Activated CD8-positive, alpha-beta T cell treated with anti-CD3 and anti-CD28 coated beads, Interleukin-2, amount 10 ng/mL, durations not matched to agents 7 days and 5 days (primary cell): Measurements from ENCODE around the gene ZEB1. TPM values are rescaled to one million over a fixed set of nuclear protein-coding genes. Genes with fewer than 3 reads are reported as not detected.
A peak's percentile ranks its signal among the peaks of the same experiment; 100 is the strongest.
"Not testable (repeated sequence)": the region's sequence is repeated elsewhere in the genome, so short reads cannot be mapped to it uniquely, and the experiment has no call there.

Source experiments
- ATAC-seq: fragments of 150-1000 bp; cut with Tn5 transposase; one replicate; pipeline ENCODE4 v1.10.0; 2021; ENCODE audit warnings: moderate library complexity
- CTCF ChIA-PET: fragments of 350-600 bp; sonication (Branson Sonifier 250); formaldehyde crosslinking; loops from one replicate; lab custom pipeline; 2021; ENCODE audit warnings: antibody characterized with exemption; lab: Charles Lee
- POLR2A ChIA-PET: fragments of 350-600 bp; sonication (Branson Sonifier 250); formaldehyde crosslinking; loops from one replicate; lab custom pipeline; 2021; ENCODE audit warnings: antibody characterized with exemption; lab: Charles Lee
- DNase-seq: peaks from one replicate; pipeline ENCODE4 v3.0.0-alpha.2; 2020
- H3K27ac Mint-ChIP-seq: one replicate; pipeline ENCODE4 v1.8.0; 2021; ENCODE audit warnings: mild to moderate bottlenecking, mixed read lengths
- H3K27me3 Mint-ChIP-seq: one replicate; pipeline ENCODE4 v1.8.0; 2021; ENCODE audit warnings: low read depth, mixed read lengths
- H3K36me3 Mint-ChIP-seq: one replicate; pipeline ENCODE4 v1.8.0; 2021; ENCODE audit warnings: low read depth, mixed read lengths
- H3K4me1 Mint-ChIP-seq: one replicate; pipeline ENCODE4 v1.8.0; 2021; ENCODE audit warnings: low read depth, mixed read lengths
- H3K4me3 Mint-ChIP-seq: one replicate; pipeline ENCODE4 v1.8.0; 2021; ENCODE audit warnings: mild to moderate bottlenecking, mixed read lengths
- H3K9me3 Mint-ChIP-seq: one replicate; pipeline ENCODE4 v1.8.0; 2022; ENCODE audit warnings: mixed read lengths; ENCODE audit not compliant: insufficient read depth
- total RNA-seq, 2 experiments: library from RNA; stranded (reverse); gene quantifications; one replicate each; pipeline ENCODE4 v1.2.3, GENCODE V29; 2021

ZEB1 gene
- total RNA-seq, 2 experiments from 2014 or later = 38.3 to 39.3 TPM

- ATAC-seq = no peak
- H3K36me3 Mint-ChIP-seq = no peaks in the 10 kb centered on the region
- H3K4me3 Mint-ChIP-seq = no peak overlapping the region
- H3K27ac Mint-ChIP-seq = no peak overlapping the region
- no peaks in the 10 kb centered on the region for H3K27me3 Mint-ChIP-seq
- H3K9me3 Mint-ChIP-seq = no peaks in the 10 kb centered on the region
- ChIA-PET POLR2A (no interaction called here), CTCF (interaction anchor here (0.7 kb wide), 1 partner anchor 8 kb away, joined by 4 read pairs; no protein-coding TSS in a partner anchor)
- H3K4me1 Mint-ChIP-seq = peaks cover 47% of the 10 kb centered on the region
- no peak for DNase-seq
Measured at GRCh38 chr10:31350891-31351290, 31.9 kb downstream of the ZEB1 start.

GRCh38 chr10:31352436-31353226, 33.6 kb downstream of the ZEB1 start:
- no peak overlapping the region for H3K27ac Mint-ChIP-seq
- no peaks in the 10 kb centered on the region for H3K27me3 Mint-ChIP-seq
- H3K36me3 Mint-ChIP-seq = peaks cover 3% of the 10 kb centered on the region
- CTCF ChIA-PET = interaction anchor here (1.0 to 2.7 kb wide), 7 partner anchors 10 to 568 kb away, joined by 3 to 10 read pairs (median 6); partner anchors contain the start of gene ZNF438
- no peak overlapping the region for H3K4me3 Mint-ChIP-seq
- no peak for DNase-seq
- peaks cover 40% of the 10 kb centered on the region for H3K4me1 Mint-ChIP-seq
- ATAC-seq = no peak
- POLR2A ChIA-PET = interaction anchor here (0.6 kb wide), 1 partner anchor 9 kb away, joined by 3 read pairs; no protein-coding TSS in a partner anchor
- H3K9me3 Mint-ChIP-seq = no peaks in the 10 kb centered on the region

GRCh38 chr10:31353574-31353973, 34.6 kb downstream of the ZEB1 start:
- no peak overlapping the region for H3K4me3 Mint-ChIP-seq
- ATAC-seq = peak; percentile 92
- H3K9me3 Mint-ChIP-seq = no peaks in the 10 kb centered on the region
- H3K27ac Mint-ChIP-seq = no peak overlapping the region
- CTCF ChIA-PET = interaction anchor here (1.0 to 2.7 kb wide), 8 partner anchors 11 to 569 kb away, joined by 3 to 10 read pairs (median 6); partner anchors contain the start of gene ZNF438
- POLR2A ChIA-PET = no interaction called here
- no peaks in the 10 kb centered on the region for H3K27me3 Mint-ChIP-seq
- H3K36me3 Mint-ChIP-seq = peaks cover 6% of the 10 kb centered on the region
- H3K4me1 Mint-ChIP-seq = peaks cover 31% of the 10 kb centered on the region
- DNase-seq = peak; percentile 39

- ATAC-seq (no peak), DNase-seq (no peak)
- ChIA-PET POLR2A (no interaction called here), CTCF (no interaction called here)
- H3K36me3 Mint-ChIP-seq = peaks cover 29% of the 10 kb centered on the region
- H3K27ac Mint-ChIP-seq = no peak overlapping the region
- no peak overlapping the region for H3K4me3 Mint-ChIP-seq
- peaks cover 3% of the 10 kb centered on the region for H3K9me3 Mint-ChIP-seq
- no peaks in the 10 kb centered on the region for H3K27me3 Mint-ChIP-seq
- H3K4me1 Mint-ChIP-seq = peaks cover 4% of the 10 kb centered on the region
Measured at GRCh38 chr10:31358688-31359330, 39.8 kb downstream of the ZEB1 start.

GRCh38 chr10:31359979-31360378, 41.0 kb downstream of the ZEB1 start:
- no peaks in the 10 kb centered on the region for H3K27me3 Mint-ChIP-seq
- ChIA-PET POLR2A (no interaction called here), CTCF (interaction anchor here (1.3 kb wide), 1 partner anchor 30 kb away, joined by 3 read pairs; no protein-coding TSS in a partner anchor)
- DNase-seq = no peak
- peaks cover 31% of the 10 kb centered on the region for H3K36me3 Mint-ChIP-seq
- no peak overlapping the region for H3K4me3 Mint-ChIP-seq
- no peak overlapping the region for H3K27ac Mint-ChIP-seq
- H3K9me3 Mint-ChIP-seq = peaks cover 3% of the 10 kb centered on the region
- H3K4me1 Mint-ChIP-seq = no peaks in the 10 kb centered on the region
- ATAC-seq = no peak

GRCh38 chr10:31361475-31361874, 42.5 kb downstream of the ZEB1 start:
- H3K36me3 Mint-ChIP-seq = peaks cover 31% of the 10 kb centered on the region
- ATAC-seq, POLR2A ChIA-PET, CTCF ChIA-PET, H3K4me3 Mint-ChIP-seq, H3K4me1 Mint-ChIP-seq, DNase-seq, H3K27me3 Mint-ChIP-seq, H3K9me3 Mint-ChIP-seq, H3K27ac Mint-ChIP-seq: not testable (repeated sequence)

GRCh38 chr10:31362023-31362641, 43.1 kb downstream of the ZEB1 start:
- peaks cover 31% of the 10 kb centered on the region for H3K36me3 Mint-ChIP-seq
- H3K4me1 Mint-ChIP-seq = no peaks in the 10 kb centered on the region
- H3K4me3 Mint-ChIP-seq = no peak overlapping the region
- DNase-seq = no peak
- no peak for ATAC-seq
- H3K27ac Mint-ChIP-seq = no peak overlapping the region
- no peaks in the 10 kb centered on the region for H3K27me3 Mint-ChIP-seq
- POLR2A ChIA-PET = no interaction called here
- CTCF ChIA-PET = no interaction called here
- peaks cover 3% of the 10 kb centered on the region for H3K9me3 Mint-ChIP-seq

GRCh38 chr10:31363696-31364095, 44.7 kb downstream of the ZEB1 start:
- H3K4me1 Mint-ChIP-seq, H3K27me3 Mint-ChIP-seq, H3K9me3 Mint-ChIP-seq, DNase-seq, POLR2A ChIA-PET, H3K4me3 Mint-ChIP-seq, ATAC-seq, H3K27ac Mint-ChIP-seq, CTCF ChIA-PET: not testable (repeated sequence)
- peaks cover 25% of the 10 kb centered on the region for H3K36me3 Mint-ChIP-seq

GRCh38 chr10:31364238-31364637, 45.2 kb downstream of the ZEB1 start:
- H3K27me3 Mint-ChIP-seq, DNase-seq, H3K4me1 Mint-ChIP-seq, POLR2A ChIA-PET, H3K4me3 Mint-ChIP-seq, CTCF ChIA-PET, H3K9me3 Mint-ChIP-seq, ATAC-seq, H3K27ac Mint-ChIP-seq: not testable (repeated sequence)
- peaks cover 25% of the 10 kb centered on the region for H3K36me3 Mint-ChIP-seq

- Mint-ChIP-seq H3K9me3 (no peaks in the 10 kb centered on the region), H3K27ac (no peak overlapping the region), H3K4me3 (no peak overlapping the region), H3K4me1 (no peaks in the 10 kb centered on the region), H3K27me3 (no peaks in the 10 kb centered on the region), H3K36me3 (peaks cover 14% of the 10 kb centered on the region)
- DNase-seq (no peak), ATAC-seq (no peak)
- CTCF ChIA-PET = no interaction called here
- POLR2A ChIA-PET = no interaction called here
Measured at GRCh38 chr10:31366703-31367102, 47.7 kb downstream of the ZEB1 start.

GRCh38 chr10:31368724-31369123, 49.7 kb downstream of the ZEB1 start:
- Mint-ChIP-seq H3K4me1 (no peaks in the 10 kb centered on the region), H3K9me3 (no peaks in the 10 kb centered on the region), H3K4me3 (no peak overlapping the region), H3K27me3 (no peaks in the 10 kb centered on the region), H3K27ac (no peak overlapping the region), H3K36me3 (peaks cover 3% of the 10 kb centered on the region)
- POLR2A ChIA-PET = no interaction called here
- no peak for ATAC-seq
- no peak for DNase-seq
- CTCF ChIA-PET = no interaction called here

- H3K9me3 Mint-ChIP-seq = no peaks in the 10 kb centered on the region
- CTCF ChIA-PET = interaction anchor here (0.6 kb wide), 1 partner anchor 700 kb away, joined by 3 read pairs; no protein-coding TSS in a partner anchor
- H3K36me3 Mint-ChIP-seq = no peaks in the 10 kb centered on the region
- POLR2A ChIA-PET = no interaction called here
- H3K27ac Mint-ChIP-seq = no peak overlapping the region
- H3K27me3 Mint-ChIP-seq = no peaks in the 10 kb centered on the region
- H3K4me1 Mint-ChIP-seq = no peaks in the 10 kb centered on the region
- no peak overlapping the region for H3K4me3 Mint-ChIP-seq
- no peak for DNase-seq
- no peak for ATAC-seq
Measured at GRCh38 chr10:31372439-31372838, 53.4 kb downstream of the ZEB1 start.
